CD4-positive, alpha-beta T cell treated with Interleukin-15 for 1 hour (primary cell): ENCODE data around the gene PET100.
A peak's percentile ranks its signal among the peaks of the same experiment; 100 is the strongest.

ENCODE experiments used
- DNase-seq: peaks from one replicate; pipeline ENCODE4 v3.0.0-alpha.2; 2020

PET100 gene

DNA sequence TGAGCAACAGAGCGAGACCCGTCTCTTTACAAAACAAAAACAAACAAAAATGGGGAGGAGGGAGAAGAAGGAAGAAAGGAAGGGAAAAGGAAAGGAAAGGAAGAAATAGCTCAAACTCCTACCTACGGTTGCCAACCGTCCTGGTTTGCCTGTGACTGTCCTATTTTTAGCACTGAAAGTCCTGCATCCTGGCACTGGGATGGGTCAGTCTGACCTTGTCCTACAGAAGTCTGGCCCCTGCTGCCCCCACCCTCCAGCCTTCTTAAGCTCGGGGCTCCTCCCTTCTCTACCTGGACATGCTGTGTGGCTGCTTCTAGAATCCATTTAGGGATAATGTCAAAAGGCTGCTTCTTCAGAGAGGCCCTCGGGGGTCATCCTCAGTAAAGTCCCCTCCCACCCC lies 6.1 kb downstream of the PET100 start:
- no peak for DNase-seq

DNA sequence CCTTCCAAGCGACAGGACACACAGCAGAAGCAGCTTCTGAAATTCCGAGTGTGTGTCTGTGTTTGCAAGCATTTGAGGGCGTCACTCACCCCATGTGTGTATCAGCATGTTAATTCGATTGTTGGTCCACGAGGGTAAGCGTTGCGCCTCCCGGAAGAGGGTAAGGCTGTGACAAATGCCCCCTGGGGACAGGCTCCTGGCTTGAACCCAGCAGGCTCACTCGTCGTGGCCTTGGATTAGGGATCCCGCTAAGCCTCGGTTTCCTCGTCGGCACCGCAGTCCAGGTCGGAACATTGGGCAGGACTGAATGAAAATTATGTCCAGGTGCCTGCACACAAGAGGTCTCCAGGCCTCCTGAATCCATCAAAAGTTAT lies 6.7 kb downstream of the PET100 start:
- DNase-seq, result no peak

DNA sequence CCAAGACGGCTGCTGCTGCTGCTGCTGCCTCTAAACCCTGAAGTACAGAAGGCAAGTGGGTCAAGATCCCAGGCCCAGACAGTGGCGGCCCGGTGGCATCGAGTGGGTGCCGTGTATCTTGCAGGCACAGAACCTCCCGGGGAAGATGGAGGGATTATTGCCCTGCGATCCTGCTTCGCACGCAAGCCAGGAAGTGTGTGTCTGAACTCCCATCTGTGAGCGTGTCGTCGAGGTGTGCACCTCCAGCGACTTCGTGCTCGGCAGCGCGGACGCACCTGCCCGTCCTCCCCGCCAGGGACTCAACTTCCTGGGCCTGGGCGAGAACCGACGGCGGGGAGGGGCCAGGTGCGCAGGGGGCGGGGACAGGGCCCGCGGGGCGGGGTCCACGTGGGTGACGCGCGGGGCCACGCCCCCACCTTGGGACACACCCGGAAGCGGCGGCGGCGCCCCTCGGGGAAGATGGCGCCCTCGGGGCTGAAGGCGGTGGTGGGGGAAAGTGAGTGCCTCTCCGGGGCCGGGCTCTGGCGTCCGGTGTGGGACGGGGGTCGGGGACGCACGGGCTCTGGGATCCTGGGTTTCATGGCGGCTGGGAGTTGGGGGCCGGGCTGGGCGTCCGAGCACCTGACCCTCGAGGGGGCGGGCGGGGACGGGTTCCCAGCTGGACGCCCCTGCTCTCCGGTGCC lies 7.2 kb downstream of the PET100 start, which contains the start of gene STXBP2:
STXBP2 (plus strand) TSS at position 420 of the 683 bp plus-strand sequence; CDS start at position 460, 40 bp downstream.
- peak; percentile 92 for DNase-seq

DNA sequence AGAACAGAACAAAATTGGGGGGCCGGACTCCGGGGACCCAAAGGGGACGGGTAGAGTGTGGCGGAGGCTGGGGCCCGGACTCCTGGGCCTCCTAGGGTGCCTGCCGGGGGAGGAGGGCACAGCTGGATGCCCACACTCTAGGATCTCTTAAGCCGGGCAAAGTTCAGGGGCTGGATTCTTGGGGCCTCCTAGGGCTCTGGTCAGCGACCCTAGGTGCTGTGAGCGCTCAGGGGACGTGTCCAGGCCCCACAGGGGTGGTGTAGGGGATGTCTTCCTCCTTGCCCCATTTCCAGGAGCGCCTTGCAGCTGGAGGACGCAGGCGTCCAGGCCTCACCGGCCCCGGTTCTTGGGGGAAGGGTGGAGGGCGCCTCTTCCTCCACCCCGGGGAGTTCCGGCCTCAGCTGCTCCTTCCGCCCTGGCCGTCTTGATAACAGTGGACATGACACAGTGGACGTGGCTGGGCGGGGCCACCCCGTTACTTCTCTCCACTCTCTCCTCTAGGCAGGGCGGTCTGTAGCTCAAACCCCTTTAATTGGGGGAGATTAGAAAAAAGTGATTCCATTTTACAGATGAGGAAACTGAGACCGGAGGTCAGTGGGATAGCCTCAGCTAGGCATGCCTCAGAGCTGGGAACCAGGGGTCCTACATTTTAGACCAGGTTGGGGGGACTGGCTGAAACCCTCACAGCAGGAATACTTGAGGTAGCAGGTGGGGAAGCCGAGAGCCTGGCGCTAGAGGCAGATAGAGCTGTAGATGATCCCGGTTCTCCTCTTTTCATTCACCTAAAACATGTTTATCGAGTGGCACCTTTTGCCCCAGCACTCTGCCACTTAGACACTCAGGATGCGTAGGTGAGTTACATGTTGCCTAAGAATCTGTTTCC lies 8.0 kb downstream of the PET100 start:
- DNase-seq, result peak; percentile 71

DNA sequence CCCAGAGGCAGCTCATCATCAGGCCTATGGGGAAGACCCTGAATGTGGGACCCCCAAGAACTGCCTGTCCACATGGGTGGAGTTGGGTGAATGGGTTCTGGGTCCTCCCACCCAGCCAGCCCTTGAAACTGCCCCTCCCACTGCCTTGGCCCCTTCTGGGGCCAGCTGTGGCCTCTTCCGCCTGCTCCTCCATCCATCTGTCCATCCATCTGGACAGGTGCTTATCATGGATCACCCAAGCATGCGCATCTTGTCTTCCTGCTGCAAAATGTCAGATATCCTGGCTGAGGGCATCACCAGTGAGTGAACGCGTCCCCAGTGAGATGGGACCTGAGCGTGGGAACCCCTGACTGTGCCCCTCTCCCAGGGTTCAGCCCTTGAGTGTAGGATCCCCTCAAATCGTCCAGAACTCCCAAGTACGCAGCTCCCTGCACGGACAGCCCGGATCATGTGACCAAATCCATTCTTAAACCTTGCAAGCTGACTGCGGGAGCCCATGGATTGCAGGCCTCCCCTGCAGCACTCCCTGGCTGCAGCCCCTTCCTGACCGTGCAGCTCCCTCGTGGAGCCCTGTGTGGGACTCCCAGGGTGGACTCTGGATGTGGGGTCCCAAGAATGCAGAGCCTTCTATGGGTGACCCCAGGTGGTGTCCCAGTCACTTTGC lies 9.3 kb downstream of the PET100 start:
- no peak for DNase-seq

DNA sequence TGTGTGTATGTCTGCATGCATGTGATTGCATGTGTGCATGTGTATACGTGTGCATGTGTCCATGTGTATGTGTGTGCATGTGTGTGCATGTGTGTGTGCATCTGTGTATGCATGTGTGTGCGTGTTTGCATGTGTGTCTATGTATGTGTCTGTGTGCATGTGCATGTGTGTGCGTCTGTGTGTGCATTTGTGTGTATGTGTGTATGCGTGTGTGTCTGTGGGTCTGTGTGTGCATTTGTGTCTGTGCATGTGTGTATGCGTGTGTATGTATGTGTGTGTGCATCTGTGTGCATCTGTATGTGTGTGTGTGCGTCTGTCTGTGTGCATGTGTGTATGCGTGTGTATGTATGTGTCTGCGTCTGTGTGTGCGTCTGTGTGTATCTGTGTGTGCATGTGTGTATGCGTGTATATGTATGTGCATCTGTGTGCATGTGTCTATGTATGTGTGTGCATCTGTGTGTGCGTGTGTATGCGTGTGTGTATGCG lies 10.3 kb downstream of the PET100 start:
- no peak for DNase-seq

DNA sequence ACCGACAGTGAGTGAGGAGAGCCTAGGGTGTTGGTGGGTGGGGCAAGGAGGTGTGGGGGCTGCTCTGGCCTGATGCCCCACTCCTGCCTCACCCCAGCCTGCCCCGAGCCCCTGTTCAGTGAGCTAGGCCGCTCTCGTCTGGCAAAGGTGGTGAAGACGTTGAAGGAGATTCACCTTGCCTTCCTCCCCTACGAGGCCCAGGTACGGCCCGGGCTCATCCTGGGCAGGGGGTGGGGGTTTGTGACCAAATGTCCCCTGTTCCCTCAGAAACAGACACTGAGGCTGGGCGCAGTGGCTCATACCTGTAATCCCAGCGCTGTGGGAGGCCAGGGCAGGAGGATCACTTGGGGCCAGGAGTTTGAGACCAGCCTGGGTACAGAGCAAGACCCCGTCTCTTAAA lies 11.2 kb downstream of the PET100 start:
- DNase-seq, result no peak

DNA sequence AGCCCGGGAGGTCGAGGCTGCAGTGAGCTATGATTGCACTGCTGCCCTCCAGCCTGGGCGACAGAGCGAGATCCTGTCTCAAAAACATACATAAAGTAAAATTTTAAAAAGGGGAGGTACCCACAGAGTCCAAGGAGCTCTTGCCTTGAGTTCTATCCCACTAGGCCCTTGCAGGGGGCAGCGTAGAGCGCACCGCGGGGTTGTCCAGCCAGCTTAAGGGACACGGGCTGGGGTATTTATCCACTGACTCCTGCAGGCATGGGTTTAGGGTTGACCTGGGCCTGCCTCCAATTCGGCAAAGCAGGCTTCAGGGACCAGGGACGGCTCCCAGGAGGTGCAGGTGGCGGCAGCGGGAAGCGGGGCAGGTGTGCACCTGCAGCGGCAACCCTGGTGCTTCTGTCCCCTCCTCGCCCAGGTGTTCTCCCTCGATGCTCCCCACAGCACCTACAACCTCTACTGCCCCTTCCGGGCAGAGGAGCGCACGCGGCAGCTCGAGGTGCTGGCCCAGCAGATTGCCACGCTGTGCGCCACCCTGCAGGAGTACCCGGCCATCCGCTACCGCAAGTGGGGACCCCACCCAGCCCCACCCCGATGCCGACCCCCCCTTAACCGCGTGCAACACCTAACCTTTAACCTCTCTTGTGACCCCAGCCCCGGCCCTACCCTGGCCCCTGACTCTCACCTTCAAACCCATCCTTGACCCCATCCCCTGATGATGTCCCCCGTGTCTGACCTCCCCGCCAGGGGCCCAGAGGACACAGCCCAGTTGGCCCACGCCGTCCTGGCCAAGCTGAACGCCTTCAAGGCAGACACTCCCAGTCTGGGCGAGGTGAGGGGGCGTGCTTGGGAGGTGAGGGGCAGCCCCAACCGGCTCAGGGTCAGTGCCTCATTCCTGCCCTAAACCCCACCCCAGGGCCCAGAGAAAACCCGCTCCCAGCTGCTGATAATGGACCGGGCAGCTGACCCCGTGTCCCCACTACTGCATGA lies 12.0 kb downstream of the PET100 start:
- no peak for DNase-seq

DNA sequence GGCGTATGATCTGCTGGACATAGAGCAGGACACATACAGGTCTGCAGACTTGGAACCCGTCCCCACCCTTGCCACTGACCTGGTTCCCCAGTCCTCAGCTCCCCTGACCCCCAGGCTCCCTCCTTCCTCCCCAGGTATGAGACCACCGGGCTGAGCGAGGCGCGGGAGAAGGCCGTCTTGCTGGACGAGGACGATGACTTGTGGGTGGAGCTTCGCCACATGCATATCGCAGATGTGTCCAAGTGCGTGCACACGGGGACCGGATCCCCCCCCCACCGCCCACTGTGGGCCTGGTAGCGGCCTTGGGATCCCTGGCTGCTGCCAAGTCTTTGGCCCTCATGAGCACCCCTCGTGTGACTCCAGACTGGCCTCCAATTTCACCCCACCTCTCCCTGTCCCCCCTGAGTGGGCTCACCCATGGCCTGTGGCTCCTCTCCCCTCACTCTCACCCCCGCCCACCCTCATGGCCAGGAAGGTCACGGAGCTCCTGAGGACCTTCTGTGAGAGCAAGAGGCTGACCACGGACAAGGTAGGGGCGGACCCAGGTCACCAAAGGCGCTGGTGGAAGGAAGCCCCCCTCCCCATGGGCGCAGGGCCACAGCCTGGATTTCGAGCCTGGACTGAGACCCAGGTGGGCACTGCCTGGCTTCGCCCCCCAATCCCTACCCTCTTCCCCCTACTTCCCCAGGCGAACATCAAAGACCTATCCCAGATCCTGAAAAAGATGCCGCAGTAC lies 12.9 kb downstream of the PET100 start:
- DNase-seq, result no peak

DNA sequence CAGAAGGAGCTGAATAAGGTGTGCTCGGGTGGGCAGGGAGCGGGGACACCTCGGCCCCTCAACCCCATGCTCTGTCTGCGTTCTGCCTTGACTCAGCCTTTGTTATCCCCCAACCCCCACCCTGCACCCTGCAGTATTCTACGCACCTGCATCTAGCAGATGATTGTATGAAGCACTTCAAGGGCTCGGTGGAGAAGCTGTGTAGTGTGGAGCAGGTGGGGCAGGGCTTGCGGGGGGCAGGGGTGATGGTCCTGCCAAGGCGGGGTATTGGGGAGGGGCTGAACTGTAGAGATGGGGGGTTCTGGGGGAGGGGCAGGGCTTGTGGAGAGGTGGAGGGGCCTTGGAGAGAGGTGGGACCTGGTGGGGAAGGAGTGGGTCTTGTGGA lies 13.4 kb downstream of the PET100 start:
- DNase-seq, result no peak

DNA sequence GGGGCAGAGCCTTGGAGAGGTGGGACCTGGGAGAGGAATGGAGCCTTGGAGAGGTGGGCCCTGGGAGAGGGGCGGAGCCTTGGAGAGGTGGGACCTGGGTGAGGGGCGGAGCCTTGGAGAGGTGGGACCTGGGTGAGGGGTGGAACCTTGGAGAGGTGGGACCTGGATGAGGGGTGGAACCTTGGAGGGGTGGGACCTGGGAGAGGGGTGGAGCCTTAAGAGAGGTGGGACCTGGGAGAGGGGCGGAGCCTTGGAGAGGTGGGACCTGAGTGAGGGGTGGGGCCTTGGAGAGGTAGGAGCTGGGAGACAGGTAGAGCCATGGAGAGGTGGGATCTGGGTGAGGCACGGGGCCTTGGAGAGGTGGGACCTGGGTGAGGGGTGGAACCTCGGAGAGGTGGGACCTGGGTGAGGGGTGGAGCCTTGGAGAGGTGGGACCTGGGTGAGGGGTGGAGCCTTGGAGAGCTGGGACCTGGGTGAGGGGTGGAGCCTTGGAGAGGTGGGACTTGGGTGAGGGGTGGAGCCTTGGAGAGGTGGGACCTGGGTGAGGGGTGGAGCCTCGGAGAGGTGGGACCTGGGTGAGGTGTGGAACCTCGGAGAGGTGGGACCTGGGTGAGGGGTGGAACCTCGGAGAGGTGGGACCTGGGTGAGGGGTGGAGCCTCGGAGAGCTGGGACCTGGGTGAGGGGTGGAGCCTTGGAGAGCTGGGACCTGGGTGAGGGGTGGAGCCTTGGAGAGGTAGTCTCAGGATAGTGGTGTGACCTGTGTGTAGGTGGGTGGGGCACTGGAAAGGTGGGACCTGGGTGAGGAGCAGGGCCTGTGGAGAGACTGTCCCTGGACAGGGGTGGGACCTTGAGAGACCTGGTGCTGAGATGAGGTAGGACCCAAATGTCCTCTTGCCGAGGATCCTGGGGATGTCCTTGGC lies 14.3 kb downstream of the PET100 start:
- DNase-seq, result peak; percentile 37

DNA sequence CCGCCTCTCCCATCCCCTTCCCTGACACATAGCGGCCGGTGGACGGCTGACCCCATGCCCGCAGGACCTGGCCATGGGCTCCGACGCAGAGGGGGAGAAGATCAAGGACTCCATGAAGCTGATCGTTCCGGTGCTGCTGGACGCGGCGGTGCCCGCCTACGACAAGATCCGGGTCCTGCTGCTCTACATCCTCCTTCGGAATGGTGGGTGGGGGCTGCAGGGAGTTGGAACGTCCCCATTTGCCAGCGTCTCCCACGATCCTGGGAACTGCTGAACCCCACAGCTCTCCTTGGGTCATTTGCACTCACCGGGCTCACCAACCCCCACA lies 14.9 kb downstream of the PET100 start:
- no peak for DNase-seq

DNA sequence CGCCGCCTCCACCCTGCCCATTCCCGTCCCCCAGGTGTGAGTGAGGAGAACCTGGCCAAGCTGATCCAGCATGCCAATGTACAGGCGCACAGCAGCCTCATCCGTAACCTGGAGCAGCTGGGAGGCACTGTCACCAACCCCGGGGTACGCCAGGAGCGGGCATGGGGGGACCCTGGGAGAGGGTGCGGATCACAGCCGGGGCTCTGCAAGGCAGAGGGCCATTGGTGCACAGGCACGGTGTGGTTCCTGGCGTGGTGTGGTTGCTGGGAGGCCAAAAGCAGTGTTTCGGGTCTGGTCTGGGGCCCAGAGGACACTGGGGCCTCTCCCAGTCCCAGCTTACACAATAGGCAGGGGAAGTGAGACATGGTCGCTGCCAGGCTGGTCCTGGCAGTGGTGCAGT lies 15.6 kb downstream of the PET100 start:
- DNase-seq, result peak; percentile 38

DNA sequence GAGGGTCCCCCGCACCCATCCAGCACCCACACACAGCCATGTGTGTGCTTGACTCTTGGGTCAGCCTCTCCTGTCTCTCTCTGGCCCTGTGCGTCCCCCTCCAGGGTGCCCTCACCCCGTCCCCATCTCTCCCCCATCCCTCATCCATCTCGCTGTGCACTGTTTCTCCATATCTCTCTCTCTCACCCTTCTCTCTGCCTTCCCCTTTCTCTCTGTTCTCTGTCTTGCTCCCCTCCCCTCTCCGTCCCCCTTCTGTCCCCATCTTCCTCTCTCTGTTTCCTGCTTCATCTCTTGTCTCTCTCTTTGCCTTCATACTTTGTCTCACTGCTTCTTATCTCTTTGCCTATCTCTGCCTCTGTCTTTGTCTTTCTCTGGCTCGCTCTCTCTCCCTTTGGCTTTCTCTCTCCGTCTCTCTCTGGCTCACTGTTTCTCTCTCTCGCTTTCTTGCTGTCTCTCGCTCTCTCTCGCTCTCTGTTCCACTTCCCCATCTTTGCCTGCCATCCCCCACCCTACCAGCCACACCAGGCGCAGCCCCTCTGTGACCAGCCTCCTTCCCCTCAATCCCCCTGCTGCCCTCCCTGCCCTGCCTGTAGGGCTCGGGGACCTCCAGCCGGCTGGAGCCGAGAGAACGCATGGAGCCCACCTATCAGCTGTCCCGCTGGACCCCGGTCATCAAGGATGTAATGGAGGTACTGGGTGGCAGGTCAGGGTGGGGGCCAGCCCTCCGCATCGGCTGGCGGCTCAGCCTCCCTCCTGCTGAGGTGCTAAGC lies 16.2 kb downstream of the PET100 start:
- DNase-seq, result no peak

DNA sequence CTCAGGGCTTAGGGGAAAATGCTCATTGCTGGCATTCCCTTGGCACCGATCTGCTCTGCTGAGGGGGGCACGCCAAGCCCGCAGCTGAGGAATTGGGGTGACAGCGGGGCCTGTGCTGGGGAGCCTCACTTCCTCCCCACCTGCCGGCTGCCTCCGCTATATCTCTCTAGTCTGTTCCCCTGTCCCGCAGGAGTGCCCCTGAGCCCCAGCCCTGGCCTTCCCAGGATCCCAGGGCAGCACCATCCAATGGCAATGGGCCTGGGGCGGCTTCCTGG lies 16.8 kb downstream of the PET100 start:
- no peak for DNase-seq

DNA sequence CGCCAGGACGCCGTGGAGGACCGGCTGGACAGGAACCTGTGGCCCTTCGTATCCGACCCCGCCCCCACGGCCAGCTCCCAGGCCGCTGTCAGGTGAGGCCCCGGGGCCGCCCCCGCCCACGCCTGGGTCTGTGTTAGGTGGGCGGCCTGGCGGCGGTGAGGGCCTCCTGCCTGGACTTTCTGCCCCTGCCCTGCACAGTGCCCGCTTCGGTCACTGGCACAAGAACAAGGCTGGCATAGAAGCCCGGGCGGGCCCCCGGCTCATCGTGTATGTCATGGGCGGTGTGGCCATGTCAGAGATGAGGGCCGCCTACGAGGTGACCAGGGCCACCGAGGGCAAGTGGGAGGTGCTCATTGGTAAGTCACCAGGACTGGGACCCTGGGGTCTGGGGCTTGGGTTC lies 17.6 kb downstream of the PET100 start:
- no peak for DNase-seq

DNA sequence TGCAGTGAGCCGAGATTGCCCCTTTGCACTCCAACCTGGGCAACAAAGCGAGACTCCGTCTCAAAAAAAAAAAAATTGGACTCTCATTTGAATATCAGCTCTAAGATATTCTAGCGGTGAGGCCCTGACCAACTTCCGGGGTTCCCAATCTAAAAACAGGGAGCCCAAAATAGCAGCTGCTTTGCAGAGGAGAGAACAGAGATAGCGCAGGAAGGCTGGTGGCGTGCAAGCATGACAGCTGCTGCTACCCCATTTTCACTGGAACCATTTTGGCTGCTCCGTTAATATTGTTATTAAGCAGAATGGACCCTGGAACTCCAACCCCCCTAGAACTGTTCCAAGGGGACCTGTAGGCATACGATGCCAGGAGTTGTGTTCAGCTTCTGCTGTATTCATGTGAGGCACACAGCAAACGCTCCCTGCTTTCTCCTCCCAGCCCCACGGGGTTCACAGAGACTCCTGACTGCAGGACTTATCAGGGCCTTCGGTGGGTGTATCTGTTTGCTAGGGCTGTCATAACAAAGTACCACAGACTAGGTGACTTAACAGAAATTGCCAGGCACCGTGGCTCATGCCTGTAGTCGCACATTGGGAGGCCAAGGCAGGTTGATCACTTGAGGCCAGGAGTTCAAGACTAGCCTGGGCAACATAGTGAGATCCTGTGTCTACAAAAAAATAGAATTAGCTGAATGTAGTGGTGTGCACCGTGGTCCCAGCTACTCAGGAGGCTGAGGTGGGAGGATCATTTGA lies 18.8 kb downstream of the PET100 start:
- DNase-seq, result no peak

DNA sequence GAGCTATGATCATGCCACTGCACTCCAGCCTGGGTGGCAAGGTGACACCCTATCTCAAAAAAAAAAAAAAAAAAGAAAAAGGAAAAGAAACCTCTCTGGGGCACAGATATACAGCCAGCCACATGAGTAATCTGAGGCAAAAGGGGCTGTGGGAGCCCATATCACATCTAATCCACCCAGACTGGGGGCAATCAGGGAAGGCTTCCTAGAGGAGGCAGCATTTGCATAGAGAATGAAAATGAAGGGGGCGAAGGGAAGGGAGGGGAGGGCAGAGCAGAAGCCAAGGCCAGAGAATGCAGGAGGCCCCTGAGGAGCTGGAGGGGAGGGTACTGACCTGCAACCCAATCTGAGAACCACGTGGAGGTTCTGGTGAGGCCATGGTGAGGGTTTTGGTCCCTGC lies 20.6 kb downstream of the PET100 start:
- no peak for DNase-seq

DNA sequence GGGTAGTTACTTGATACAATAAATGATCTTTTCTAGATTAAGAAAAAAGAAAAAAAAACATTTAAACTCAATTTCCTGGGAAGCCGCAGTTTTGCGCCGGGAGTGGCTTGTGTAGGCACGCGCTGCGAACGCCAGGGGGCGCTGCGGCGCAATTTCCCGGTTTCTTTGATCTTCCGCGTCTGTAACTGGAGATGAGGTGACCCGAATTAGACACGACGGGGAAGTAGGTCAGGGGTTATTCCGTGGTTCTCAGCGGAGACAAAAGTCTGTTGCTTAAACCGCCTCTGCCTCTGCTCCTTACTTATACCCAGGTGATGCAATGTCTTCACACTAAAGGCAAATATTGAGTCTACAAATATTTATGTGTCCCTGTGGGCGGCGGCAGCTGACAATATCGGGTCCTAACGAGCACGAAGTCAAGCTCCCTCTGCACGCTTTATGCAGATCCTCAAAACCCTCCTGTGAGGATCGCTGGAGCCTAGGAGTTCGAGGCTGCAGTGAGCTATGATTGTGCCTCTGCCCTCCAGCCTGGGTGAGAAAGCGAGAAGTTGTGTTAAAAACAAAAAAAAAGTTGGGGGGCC lies 22.6 kb downstream of the PET100 start:
- DNase-seq, result peak; percentile 87
